LHCN-M2 (cell line): ENCODE results near the gene AMELX. TPM values are rescaled to one million over a fixed set of nuclear protein-coding genes. Genes with fewer than 3 reads are reported as not detected.
A peak's percentile ranks its signal among the peaks of the same experiment; 100 is the strongest.

Experiments used
- DNase-seq: peaks from one replicate; pipeline ENCODE4 v3.0.0-alpha.2; 2012; ENCODE audit warnings: low read depth
- polyA plus RNA-seq: library from polyadenylated mRNA; unstranded; fragments of >200 nt; gene quantifications from one replicate; pipeline ENCODE4 v1.2.1, GENCODE V29; 2012; ENCODE audit warnings: missing spikeins
- total RNA-seq: library from RNA; depleted of rRNA; stranded (reverse); fragments of >200 nt; gene quantifications from 2 replicates; pipeline ENCODE4 v1.2.3, GENCODE V29; 2014; rRNA removed

AMELX gene
- total RNA-seq, result not detected in 2 replicates
- not detected for polyA plus RNA-seq

GRCh38 chrX:11293113-11293512, at the start of gene AMELX:
TSS of gene AMELX (plus strand) at chrX:11293413. CDS start at chrX:11294789, 1,376 bp downstream.
- DNase-seq, result no peak

- DNase-seq, result peak; percentile 29
Measured at GRCh38 chrX:11244636-11245035, 48.6 kb upstream of the AMELX start.

- no peak for DNase-seq
Measured at GRCh38 chrX:11254417-11255109, 38.6 kb upstream of the AMELX start.

GRCh38 chrX:11257290-11257689, 35.9 kb upstream of the AMELX start:
- no peak for DNase-seq

GRCh38 chrX:11257711-11258110, 35.5 kb upstream of the AMELX start:
- DNase-seq, result no peak

- no peak for DNase-seq
Measured at GRCh38 chrX:11259437-11259836, 33.8 kb upstream of the AMELX start.

- peak; percentile 66 for DNase-seq
Measured at GRCh38 chrX:11261260-11261659, 32.0 kb upstream of the AMELX start.

- DNase-seq, result peak; percentile 36
Measured at GRCh38 chrX:11264925-11265324, 28.3 kb upstream of the AMELX start.

- no peak for DNase-seq
Measured at GRCh38 chrX:11265352-11265751, 27.9 kb upstream of the AMELX start.

GRCh38 chrX:11266573-11267003, 26.6 kb upstream of the AMELX start:
- DNase-seq, result no peak

- no peak for DNase-seq
Measured at GRCh38 chrX:11267425-11267824, 25.8 kb upstream of the AMELX start.

- no peak for DNase-seq
Measured at GRCh38 chrX:11269006-11269405, 24.2 kb upstream of the AMELX start.

- no peak for DNase-seq
Measured at GRCh38 chrX:11269996-11270395, 23.2 kb upstream of the AMELX start.

GRCh38 chrX:11272290-11272689, 20.9 kb upstream of the AMELX start:
- DNase-seq, result no peak

- DNase-seq, result no peak
Measured at GRCh38 chrX:11272863-11273262, 20.4 kb upstream of the AMELX start.

GRCh38 chrX:11273544-11273943, 19.7 kb upstream of the AMELX start:
- peak; percentile 37 for DNase-seq

GRCh38 chrX:11282043-11282442, 11.2 kb upstream of the AMELX start:
- DNase-seq, result no peak

GRCh38 chrX:11285651-11286050, 7.6 kb upstream of the AMELX start:
- no peak for DNase-seq

GRCh38 chrX:11287505-11287904, 5.7 kb upstream of the AMELX start:
- no peak for DNase-seq

GRCh38 chrX:11290416-11291102, 2.7 kb upstream of the AMELX start:
- no peak for DNase-seq

GRCh38 chrX:11296051-11296450, 2.8 kb downstream of the AMELX start:
- no peak for DNase-seq

GRCh38 chrX:11298600-11298999, 5.4 kb downstream of the AMELX start:
- DNase-seq, result no peak

- no peak for DNase-seq
Measured at GRCh38 chrX:11304829-11305228, 11.6 kb downstream of the AMELX start.
